GM18508 (cell line): Measurements from ENCODE around the gene FEZF2.
A peak's percentile ranks its signal among the peaks of the same experiment; 100 is the strongest.

Source experiments
- ATAC-seq: cut with Tn5 transposase; IDR thresholded peaks from one replicate; pipeline ENCODE4 v1.9.1; 2021; ENCODE audit warnings: moderate number of reproducible peaks; ENCODE audit not compliant: insufficient read depth, unreplicated experiment

FEZF2 gene

DNA sequence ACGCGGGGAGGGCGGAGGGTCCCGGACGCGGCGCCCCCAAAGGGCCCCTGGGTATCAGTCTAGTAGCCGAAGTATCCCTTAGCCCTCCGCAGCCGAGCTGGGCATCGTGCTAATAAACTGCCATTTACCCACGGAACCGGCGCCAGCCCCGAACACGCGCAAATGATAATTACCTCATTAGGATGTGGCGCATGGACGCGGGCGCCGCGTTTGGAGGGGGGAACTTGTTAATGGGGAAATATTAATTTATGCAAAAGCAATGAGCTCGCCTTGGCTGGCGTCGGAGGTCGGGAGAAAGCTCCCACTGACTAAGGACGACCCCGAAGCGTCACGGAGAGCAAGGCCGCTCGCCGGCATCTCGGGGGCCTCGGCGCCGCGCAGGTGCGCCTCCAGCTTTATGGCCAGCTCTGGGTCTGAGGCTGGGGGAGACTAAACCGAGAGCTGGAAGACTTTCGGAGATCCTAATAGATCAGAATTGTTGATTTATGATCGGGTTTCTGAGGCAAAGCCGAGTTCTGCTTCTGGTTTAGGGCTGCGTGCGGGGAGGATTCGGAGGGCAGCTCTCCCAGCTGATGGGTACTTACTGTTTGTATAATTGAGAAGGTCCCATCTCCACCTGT, 474 bp upstream of the FEZF2 start:
- no peak for ATAC-seq

DNA sequence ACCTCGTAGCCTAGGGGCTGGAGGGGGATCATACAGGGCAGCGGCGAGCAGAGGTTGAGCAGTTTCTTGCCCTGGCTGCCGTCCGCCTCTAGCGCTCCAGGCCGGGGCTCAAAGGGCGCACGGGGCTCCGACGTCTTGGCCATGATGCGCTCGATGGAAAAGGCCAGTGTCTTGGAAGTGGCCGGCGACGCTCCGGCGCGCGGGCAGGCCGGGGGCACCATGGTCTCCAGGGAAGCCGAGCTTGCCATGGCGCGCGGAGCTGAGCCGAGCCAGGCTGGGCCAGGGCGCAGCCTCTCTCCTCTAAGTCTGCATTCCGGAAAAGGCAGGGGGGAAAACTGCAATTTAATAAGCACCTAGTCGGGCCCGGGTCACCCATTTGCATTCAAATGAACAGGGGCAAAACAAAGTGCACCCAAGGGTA, 719 bp downstream of the FEZF2 start:
- no peak for ATAC-seq

DNA sequence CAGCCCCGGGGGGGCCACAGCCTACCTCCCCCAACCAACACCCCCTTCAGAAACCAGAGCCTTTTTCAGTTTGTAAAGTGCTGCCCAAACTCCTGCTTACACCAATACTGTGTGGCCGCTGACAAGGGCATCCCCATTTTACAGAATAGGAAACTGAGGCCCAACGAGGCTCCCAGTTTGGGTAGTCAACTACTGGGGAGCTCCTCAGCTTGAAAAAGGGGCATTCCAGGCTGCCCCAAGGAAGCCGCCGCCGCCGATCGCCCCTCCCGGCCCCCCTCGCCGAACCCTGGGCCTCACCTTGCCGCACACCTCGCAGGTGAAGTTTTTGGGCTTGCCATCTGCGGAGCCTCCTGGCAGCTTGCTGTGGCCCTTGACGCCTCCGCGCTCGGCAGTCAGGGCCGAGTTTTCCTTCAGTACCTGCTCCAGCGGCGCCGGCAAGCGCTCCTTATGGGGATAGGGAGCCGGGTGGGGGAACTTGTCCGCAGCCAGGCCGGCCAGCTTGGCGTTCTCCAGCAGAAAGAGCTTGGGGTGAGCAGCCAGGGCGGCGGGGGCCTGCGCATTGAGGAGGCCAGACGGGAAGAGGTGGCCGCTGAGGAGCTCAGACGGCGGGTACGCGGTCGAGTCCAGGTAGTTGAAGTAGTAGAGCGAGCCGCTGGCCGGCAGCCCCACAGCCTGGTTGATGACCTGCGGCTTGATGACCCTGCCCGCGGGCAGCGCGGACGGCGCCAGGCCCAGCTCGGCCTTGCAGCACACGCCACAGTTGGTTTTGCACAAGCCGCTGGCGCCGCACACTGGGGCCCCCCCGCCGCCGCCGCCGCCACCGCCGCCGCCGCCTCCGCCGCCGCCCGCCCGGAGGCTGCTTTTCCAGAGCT, 1.4 kb downstream of the FEZF2 start:
- ATAC-seq: no peak

DNA sequence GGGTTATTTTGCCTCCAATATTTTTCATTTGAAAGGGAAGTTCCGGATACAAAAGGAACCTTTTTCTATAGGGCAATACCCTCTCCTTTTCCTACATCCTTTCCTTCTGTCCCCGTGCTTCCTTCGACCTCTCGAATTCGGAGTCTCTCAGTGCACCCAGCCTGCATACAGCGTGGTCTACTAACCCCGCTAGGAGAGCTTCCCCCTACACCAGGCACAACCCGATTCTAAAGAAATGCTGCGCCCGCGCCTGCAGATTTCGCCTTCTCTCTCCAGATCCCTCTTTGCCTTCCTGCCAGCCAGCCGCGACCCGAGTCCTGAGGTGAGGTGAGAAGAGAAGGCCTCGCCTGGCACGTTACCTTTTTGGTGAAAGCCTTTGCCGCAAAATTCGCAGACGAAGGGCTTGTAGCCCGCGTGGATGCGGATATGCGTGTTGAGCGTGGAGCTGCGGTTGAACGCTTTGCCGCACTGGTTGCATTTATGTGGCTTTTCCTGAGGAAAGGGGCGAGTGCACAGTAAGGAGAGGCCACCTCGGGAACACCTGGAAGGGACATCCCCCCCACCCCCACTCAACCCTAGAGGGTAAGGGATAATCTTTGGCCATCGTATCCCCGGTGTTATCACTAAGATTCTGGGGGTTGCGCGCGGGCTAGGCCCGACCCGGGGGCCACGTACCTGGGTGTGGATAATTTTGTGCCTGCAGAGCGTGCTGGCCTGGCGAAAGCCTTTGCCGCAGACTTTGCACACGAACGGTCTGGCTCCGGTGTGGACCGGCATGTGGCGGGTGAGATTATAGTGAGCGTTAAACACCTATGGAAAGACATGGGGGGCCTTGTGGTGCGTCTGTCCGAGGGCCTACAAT, 2.3 kb downstream of the FEZF2 start:
- ATAC-seq: no peak

DNA sequence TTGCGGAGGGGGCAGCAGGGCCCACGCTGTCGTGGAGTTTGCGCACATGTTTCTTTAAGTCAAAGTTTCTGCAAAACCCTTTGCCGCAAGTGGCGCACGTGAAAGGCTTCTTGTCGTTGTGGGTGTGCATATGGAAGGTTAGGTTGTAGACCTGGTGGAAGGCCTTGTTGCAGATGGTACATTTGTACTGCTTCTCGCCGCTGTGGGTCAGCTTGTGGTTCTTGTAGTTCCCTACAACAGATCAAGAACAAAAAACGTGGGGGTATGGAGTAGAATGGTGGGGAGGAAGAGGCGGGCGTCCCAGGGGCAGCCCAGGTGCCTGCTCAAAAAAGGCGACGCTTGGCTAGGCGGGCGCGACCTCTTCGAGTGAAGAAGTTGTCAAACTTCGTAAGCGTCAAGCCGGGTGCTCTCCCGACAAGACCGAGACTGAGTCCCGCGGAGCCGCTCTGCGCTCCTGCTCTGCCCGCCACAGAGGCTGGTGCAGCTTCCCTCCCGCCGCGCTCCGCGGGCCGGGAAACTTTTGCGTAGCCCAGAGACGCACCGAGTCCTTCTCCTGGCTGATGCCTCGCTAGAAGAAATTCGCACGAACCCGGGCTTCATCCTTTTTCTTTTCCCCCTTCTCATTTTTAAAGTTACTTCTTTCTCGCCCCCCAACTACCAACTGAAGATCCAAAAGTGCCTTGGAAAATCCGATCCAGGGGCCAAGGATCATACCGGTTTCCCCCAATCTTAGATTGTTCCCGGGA, 3.1 kb downstream of the FEZF2 start:
- no peak for ATAC-seq

GRCh38 chr3:62369476-62369743, 3.9 kb downstream of the FEZF2 start:
- ATAC-seq: no peak

DNA sequence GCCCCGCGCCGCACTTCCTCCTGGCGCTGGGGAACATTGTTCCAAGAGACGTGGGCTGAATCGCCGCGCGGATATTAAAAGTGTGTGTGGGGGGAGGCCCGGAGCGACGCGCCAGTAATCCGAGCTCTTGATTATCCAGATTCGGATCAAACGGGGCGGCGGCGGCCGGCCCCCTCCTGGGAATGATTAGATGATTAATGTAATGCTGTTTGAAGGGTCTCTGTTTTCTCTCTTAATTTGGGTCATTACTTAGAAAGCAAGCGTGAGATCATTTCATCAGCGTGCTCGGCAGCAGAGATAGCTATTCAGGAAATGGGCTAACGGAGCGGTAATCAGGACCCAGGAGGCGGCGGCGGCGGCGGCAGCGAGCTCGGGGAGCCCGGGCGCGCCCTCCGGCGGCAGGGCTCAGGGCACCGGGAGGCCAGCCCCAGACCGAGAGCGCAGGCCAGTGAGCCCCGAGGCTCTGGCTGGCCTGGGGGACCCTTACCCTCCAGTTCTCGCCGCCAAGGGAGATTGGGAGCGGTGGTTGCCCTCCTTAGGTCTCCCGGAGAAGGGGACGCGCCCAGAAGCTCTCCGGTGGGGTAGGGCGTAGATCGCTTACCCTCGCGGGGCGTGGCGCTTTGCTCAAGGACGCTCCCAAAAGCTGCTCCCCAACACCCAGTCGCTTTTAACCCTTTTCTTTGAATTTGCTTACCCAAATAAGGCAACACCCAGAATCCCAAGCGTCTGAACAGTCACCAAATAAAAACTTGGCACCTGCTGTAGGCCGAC, 4.5 kb downstream of the FEZF2 start:
- ATAC-seq: no peak

- no peak for ATAC-seq
Measured at GRCh38 chr3:62368290-62368704, 5.1 kb downstream of the FEZF2 start.

DNA sequence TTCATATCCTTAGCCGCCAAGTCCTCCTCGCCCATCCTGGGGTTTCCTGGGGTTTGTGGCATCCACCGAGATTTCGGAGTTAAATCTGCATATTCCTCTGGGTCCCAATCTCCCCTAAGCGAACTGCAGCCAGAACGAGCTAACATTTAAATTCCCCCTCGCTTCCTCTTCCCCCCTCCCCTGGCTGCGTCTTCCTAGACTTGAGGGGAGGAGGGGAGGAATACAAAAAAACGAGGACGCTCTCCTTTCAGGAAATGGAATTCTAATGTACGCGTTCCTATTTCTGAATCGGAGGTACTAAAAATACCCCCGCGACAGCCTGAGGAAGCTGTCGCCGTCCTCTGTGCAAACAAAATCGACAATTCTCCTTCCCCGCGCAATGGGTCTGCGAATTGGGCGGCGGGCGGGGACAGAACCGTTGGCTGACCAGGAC, 5.6 kb downstream of the FEZF2 start:
- no peak for ATAC-seq

DNA sequence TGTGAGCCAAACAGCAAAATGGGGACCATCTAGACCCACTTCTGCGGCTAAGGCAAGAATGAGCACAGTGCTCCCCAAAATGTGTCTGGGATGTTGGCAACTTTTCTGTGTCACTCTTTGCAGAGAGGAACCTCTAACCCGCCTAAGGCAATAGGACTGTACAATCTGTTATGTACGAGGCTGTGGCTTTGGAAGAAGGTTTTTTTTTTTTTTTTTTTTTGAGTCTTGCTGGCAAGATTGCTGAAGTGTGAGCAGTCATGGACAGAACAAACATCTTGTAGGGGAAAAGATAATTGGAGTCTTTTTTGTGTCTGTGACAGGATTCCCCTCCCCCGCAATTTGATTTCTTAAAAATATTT, 7.2 kb downstream of the FEZF2 start:
- ATAC-seq: no peak

DNA sequence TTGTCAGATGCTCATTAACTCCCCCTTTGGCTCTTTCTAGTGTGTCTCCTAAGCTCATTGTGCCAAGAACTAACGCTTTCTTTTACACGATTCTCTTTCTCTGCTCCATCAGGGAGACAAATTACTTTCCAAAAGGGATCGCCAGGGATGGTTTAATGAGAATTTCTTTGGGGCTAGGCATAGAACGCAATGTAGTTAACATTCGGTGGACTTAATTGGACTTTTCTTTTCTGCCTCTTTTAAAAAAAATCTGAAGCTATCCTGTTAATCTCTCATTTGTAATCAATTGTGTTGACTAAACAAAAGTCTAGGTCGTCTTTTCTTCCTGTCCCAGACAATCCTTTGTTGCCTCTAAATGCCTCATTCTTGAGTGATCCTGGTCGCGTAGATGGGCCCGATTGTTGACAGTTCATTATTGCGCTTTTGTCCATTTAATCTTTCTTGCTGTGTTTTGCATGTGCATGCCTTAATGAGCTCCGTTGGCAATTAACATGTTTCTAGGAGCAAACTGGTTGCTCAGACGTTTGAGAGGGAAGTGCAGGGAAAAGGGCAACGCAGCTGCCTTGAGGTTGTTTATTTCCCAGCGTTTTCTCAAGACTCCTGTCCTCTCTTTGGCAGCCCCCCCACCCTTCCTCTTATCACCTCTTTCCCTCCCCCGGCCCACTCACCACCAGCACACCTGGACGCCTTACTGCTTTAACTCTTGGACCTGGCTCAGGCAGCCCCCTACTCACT, 7.8 kb downstream of the FEZF2 start:
- no peak for ATAC-seq

- ATAC-seq: no peak
Measured at GRCh38 chr3:62364191-62364590, 9.2 kb downstream of the FEZF2 start.

DNA sequence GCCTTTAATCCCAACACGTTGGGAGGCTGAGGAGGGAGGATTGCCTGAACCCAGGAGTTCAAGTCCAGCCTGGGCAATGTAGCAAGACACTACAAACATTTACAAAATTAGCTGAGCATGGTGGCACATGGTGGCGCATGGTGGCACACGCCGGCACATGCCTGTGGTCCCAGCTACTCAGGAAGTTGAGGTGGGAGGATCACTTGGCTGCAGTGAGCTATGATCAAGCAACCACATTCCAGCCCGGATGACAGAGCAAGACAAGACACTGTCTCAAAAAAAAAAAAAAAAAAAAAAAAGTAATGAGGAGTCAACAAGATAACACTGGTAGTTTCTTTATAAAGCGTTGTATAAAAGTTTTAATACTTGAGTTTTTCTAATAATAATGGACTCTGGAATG, 10.1 kb downstream of the FEZF2 start:
- ATAC-seq: no peak

DNA sequence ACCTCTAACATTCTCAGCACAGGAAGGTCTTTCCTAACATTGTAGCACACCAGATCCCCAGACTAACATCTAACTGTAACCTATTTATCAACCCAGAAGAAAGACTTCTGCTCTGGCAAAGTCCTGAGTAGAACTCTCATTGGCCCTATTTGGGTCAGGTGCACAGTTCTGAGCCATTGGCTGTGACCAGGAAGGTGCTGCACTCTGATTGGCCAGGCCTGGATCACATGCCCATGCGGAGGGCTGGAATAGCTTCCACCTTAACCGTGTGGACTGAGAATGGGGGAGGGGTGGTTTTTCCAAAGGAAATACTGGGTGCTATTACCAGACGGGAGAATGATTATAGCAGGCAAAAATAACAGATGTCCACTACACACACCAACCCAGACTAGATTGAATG, 11.5 kb downstream of the FEZF2 start:
- no peak for ATAC-seq

DNA sequence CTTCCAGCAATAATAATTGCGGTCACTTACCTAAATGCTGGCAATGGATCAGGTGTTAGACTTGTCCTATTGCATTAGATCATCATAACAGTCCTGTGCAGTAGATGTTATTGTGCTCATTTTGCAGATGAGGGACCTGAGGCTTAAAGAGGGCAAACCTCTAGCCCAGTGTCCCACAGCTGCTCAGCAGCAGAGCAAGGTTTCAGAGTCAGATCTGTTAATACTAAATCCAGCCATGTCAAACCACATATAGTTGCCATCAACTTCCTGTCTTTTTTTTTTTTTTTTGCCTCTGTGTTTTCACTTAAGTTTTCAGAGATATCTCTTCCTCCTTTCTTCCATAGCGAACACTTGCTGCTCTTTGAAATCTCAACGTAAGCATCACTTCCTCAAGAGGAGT, 12.1 kb downstream of the FEZF2 start:
- ATAC-seq: peak; percentile 97

DNA sequence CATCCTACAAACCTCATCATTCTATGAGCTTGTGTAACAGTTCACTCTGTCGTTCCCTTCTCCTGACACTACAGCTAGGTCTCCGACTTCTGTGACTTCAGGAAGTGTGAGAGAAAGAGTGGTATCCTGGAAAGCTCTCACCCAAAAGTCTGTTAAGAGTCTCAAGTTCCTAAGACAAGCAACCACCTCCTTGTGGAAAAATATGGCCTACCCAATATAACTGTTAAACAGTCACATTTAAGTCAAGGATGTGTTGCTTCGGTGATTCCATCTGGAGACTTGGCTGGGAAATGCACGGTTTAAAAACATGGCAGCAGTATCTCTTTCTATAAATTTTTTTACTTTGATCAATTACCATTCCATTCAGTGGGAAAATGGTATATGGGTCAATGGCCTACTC, 13.8 kb downstream of the FEZF2 start:
- ATAC-seq: no peak

DNA sequence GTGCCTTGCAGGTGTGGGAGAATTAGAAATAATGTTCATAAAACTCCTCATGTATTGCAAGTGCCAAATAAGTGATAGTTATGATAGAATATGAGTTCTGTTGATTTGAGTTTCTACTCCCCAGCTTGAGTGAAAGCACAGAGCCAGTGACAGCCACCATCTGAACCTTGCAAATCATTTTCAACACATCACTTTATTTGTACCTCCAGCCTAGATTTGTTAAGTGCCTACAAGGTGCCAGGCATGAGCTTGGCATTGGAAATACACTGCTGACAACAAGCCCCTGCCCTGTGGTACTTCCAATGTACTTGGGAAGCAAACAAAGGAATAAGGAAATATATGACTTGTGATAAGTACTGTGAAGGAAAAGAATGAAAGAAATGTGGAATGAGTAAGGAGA, 17.0 kb downstream of the FEZF2 start:
- ATAC-seq: no peak

DNA sequence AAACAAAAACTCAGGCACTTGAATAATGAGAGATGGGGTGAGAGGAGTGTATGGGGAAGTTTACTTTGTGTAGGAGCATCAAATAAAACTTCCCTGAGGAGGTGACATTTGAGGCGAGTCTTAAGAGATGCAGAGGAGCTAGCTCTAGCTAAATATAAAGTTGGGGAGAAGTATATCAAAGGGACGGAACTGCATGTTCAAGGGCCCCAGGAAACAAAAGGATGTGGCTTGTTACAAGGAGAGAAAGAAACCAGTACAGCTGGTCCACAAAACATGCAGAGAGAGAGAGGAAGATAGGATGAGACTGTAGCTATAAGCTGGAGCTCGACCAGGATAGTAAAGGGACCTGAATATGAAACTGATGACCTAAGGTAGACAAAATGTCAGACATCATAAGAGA, 17.6 kb downstream of the FEZF2 start:
- ATAC-seq: no peak

DNA sequence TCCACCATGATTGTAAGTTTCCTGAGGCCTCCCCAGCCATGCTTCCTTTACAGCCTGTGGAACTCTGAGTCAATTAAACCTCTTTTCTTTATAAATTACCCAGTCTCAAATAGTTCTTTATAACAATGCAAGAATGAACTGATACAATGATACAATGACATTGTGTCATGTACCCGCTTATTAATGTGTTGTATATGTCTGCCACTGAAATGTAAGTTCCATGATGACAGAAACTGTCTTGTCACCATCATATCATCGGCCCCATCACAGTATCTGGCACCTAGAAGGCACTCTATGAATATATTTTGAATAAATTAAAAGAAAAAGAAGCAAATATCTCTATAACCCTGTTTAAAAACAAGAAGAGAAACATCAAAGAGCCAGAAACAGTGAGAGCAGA, 29.6 kb downstream of the FEZF2 start:
- ATAC-seq: no peak
